HG02973 (cell line): Measurements from ENCODE around the gene ANGPTL1.
"Not testable (repeated sequence)": the region's sequence is repeated elsewhere in the genome, so short reads cannot be mapped to it uniquely, and the experiment has no call there.

ENCODE experiments used
- ATAC-seq: cut with Tn5 transposase; IDR thresholded peaks from one replicate; pipeline ENCODE4 v1.9.1; 2021; ENCODE audit warnings: moderate library complexity; ENCODE audit not compliant: unreplicated experiment

The ANGPTL1 gene

DNA sequence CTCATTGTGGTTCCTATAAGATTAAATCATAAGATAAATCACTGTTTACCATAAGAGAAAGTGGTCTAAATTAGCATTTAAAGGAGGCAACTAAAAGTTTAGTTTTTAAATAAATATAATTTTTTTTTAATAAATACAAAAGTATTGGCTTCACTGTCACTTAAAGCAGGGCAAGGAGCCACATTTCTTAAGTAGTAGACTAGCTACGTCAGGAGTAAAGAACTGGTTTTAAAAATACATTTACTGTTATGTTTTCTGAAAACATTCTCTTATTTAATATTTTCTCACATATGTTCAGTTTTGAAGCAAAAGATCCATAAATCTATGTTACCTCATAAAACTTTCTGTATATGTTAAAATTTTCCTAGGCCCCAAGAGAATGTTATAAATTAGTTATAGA lies 2.2 kb downstream of the ANGPTL1 start:
- ATAC-seq: no peak

- ATAC-seq: no peak
Observed at GRCh38 chr1:178867670-178868069, 3.2 kb downstream of the ANGPTL1 start.

DNA sequence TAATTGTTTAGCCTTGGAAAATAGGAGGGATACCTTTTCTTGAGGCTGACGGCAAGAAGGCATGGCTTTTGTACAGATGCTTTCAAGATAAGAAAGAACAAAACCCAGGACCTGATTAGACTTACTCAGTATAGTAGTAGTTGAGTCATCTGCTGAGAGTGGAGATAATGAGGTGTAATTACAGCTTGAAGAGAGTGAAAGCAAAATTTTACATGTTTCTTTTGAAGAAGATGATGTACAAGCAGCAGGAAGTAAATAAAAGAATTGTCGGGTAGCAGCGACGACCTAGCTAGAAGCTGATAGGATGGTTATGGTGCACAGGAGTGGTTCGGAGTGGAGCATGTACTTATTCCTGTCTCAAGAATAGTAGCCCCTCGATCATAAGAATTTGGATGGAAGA lies 6.6 kb downstream of the ANGPTL1 start:
- ATAC-seq: no peak

DNA sequence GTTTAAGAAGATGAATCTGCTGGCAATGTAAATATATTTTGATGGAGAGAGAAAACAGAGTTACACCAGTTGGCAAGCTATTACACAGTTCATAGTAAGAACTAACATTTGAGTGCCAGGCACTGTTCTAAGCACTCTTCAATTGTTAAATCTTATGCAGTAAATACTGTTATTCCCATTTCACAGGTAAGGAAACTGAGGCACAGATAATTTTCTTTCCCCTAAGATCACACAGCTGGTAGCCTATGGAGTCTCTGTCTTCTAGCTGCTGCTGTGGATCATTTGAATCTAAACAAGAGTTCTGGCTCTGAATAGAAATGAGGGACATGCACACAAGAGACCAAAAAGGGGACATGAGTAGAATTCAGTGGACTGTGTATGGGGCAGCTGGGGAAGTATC lies 8.0 kb downstream of the ANGPTL1 start:
- ATAC-seq: no peak

GRCh38 chr1:178862416-178862815 lies 8.5 kb downstream of the ANGPTL1 start:
- ATAC-seq: no peak

DNA sequence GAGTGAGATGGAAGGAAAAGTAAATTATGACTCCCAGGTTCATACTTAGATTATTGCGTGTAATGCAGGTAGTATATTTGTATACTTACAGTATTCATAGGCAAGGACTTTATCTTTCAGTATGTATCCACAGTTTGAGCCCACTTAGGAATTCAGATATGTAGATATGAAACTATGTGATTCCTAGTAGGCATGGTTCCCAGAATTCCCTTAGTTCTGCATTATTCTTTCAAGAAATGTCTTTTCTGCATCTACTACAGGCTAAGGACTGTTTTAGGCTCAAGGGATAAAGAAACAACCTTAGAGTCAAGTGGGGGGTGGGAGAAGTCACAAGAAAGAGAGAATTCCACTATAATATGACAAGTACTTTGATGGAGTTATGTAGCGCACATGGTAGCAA lies 13.8 kb downstream of the ANGPTL1 start:
- no peak for ATAC-seq

GRCh38 chr1:178849918-178850317 lies 21.0 kb downstream of the ANGPTL1 start:
- ATAC-seq: no peak

DNA sequence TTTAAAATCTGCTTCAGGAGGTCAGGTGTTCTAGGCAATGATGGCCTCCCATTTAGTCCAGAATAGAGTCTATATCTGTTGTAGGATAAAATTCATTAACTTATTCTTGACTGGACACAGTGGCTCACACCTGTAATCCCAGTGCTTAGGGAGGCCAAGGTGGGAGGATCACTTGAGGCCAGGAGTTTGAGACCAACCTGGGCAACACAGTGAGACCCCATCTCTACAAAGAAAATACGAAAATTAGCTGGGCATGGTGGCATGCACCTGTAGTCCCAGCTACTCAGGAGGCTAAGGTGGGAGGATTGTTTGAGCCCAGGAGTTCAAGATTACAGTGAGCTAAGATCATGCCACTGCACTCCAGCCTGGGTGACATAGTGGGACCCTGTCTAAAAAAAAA lies 23.0 kb downstream of the ANGPTL1 start:
- ATAC-seq: not testable (repeated sequence)

GRCh38 chr1:178847396-178847849 lies 23.5 kb downstream of the ANGPTL1 start:
- ATAC-seq: no peak

DNA sequence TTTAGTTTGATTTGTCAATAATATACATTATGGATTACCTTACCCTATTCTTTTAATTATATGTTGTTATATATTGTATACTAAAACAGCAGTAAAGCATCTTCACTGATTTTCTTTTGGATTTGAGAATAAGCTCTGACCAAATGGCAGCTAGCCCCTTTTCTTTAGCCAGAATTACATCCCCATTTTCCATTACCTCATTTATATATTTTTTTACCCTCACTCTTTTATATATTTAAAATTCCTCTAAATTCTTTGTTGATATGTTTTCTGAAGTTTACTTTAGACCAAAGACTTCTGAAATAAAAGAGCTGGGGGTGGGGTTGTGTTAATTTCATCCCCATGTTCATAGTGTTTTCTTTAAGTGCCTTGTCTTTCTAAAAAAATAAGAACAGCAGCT lies 24.6 kb downstream of the ANGPTL1 start:
- no peak for ATAC-seq

- no peak for ATAC-seq
Observed at GRCh38 chr1:178844436-178844835, 26.4 kb downstream of the ANGPTL1 start.

DNA sequence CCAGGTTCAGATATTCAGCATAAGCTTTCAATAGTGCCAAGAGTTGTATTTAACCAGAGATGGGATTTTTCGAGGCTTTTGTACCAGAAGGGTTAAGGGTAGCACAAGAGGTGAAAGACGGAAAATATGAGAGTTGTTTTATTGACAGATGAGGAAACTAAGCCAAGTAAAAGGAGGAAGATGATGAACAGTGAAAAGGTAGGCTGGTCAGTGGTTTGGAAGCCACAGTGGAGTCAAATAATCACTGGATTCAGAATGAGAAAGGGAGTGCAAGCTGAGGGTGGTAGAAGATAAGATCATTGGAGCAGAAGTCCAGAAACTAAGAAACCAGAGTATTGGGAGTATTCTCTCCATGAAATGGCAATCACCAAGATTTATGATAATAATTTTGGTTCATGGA lies 45.7 kb downstream of the ANGPTL1 start:
- no peak for ATAC-seq

DNA sequence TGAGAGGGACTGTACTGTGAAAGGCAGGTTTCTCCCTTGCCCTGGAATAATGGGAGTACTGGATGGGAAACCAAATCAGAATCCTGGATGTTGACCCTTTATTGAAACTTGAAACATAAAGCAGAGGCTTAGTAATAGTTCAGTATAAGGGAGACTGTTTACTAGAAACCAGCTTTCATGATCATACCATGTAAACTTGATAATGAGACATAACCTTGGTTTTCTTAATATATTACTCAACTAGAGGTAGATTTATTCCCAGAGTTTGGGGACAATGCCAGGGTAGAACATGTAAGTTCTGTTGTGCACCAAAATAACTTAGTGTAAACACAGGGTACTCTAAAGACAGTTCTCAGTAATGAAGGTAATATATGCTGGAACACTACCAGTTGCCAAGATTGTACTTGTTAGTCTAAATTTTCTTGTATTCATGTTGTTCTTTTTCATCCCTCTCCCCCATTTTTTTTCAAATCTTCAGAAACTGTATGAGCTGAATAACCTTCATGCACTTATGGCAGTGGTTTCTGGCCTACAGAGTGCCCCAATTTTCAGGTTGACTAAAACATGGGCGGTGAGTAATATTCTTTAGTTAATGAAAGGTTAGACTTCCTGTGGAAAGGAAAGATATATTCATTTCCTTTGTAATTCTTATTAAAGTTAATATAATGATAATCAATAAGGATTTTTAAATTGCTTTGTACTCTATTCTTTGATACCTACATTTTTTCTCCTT lies 49.6 kb downstream of the ANGPTL1 start:
- no peak for ATAC-seq

GRCh38 chr1:178819123-178819522 lies 51.8 kb downstream of the ANGPTL1 start:
- no peak for ATAC-seq

- no peak for ATAC-seq
Observed at GRCh38 chr1:178818416-178818815, 52.5 kb downstream of the ANGPTL1 start.

DNA sequence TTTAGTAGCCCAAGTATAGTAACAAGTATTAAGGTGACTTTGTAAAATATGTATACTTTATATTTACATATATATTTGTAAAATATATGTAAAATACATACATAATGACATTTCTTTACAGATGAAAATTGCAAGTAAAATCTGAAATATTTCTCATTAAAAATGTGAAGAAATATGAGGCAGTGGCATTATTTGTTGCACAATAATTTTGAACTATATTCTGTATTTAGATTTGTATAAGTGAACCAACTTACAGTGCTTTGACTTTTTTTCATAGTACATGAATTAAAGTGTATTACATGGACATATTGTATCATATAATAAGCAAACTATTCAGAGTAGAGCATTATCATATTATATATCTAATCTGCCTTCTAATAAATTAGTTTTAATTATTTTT lies 60.3 kb downstream of the ANGPTL1 start:
- no peak for ATAC-seq

GRCh38 chr1:178808529-178808928 lies 62.3 kb downstream of the ANGPTL1 start:
- no peak for ATAC-seq

GRCh38 chr1:178806665-178807300 lies 64.1 kb downstream of the ANGPTL1 start:
- ATAC-seq: no peak

- ATAC-seq: no peak
Observed at GRCh38 chr1:178802873-178803272, 68.0 kb downstream of the ANGPTL1 start.
